SK-N-SH treated with all-trans-retinoic acid at 6 μM for 48 hours (cell line): ENCODE data around the gene UPK2.

ENCODE experiments used
- ATAC-seq: fragments of 200-7000 bp; cut with Tn5 transposase; 3 replicates; pipeline ENCODE4 v1.9.1; 2020; ENCODE audit warnings: mild to moderate bottlenecking, moderate library complexity
- BACH2 ChIP-seq: fragments of 250-450 bp; sonication (Bioruptor Pico); IDR thresholded peaks from 2 replicates; pipeline ENCODE4 v1.9.0; 2021; ENCODE audit warnings: mild to moderate bottlenecking, borderline replicate concordance
- CREB5 ChIP-seq: fragments of 250-450 bp; sonication (Bioruptor Pico); IDR thresholded peaks from 2 replicates; pipeline ENCODE4 v1.5.1; 2020; ENCODE audit warnings: low read depth, mild to moderate bottlenecking, moderate library complexity
- CSDC2 ChIP-seq: fragments of 250-450 bp; sonication (Bioruptor Pico); IDR thresholded peaks from 2 replicates; pipeline ENCODE4 v1.5.0; 2020; ENCODE audit warnings: mild to moderate bottlenecking, moderate library complexity
- CSRNP3 ChIP-seq: fragments of 250-450 bp; sonication (Bioruptor Pico); IDR thresholded peaks from 2 replicates; pipeline ENCODE4 v1.5.1; 2021; ENCODE audit warnings: mild to moderate bottlenecking, moderate library complexity
- GLIS3 ChIP-seq: fragments of 250-450 bp; sonication (Bioruptor Pico); IDR thresholded peaks from 2 replicates; pipeline ENCODE4 v1.5.0; 2020; ENCODE audit warnings: mild to moderate bottlenecking, moderate library complexity
- ISL1 ChIP-seq: fragments of 250-450 bp; sonication (Bioruptor Pico); IDR thresholded peaks from 2 replicates; pipeline ENCODE4 v2.1.2; 2022; ENCODE audit warnings: mild to moderate bottlenecking, moderate library complexity
- OSR1 ChIP-seq: fragments of 250-450 bp; sonication (Bioruptor Pico); IDR thresholded peaks from 2 replicates; pipeline ENCODE4 v1.8.0; 2022; ENCODE audit warnings: moderate library complexity, mild to moderate bottlenecking, inconsistent platforms
- PATZ1 ChIP-seq: fragments of 250-450 bp; sonication (Bioruptor Pico); IDR thresholded peaks from 2 replicates; pipeline ENCODE4 v1.8.0; 2020; ENCODE audit warnings: mild to moderate bottlenecking, moderate library complexity, borderline replicate concordance
- POU6F1 ChIP-seq: fragments of 250-450 bp; sonication (Bioruptor Pico); IDR thresholded peaks from 2 replicates; pipeline ENCODE4 v1.8.0; 2021; ENCODE audit warnings: low read depth, mild to moderate bottlenecking, moderate library complexity, borderline replicate concordance
- RARB ChIP-seq: fragments of 250-450 bp; sonication (Bioruptor Pico); IDR thresholded peaks from 2 replicates; pipeline ENCODE4 v1.8.0; 2021; ENCODE audit warnings: mild to moderate bottlenecking, moderate library complexity
- SNAI2 ChIP-seq: fragments of 250-450 bp; sonication (Bioruptor Pico); IDR thresholded peaks from 2 replicates; pipeline ENCODE4 v1.5.0; 2020; ENCODE audit warnings: mild to moderate bottlenecking, moderate library complexity
- TCF4 ChIP-seq: fragments of 250-450 bp; sonication (Bioruptor Pico); IDR thresholded peaks from 2 replicates; pipeline ENCODE4 v1.8.0; 2021; ENCODE audit warnings: mild to moderate bottlenecking, moderate library complexity, borderline replicate concordance
- TOX ChIP-seq: fragments of 250-450 bp; sonication (Bioruptor Pico); IDR thresholded peaks from 2 replicates; pipeline ENCODE4 v1.8.0; 2021; ENCODE audit warnings: mild to moderate bottlenecking, moderate library complexity, borderline replicate concordance
- TSHZ2 ChIP-seq: fragments of 250-450 bp; sonication (Bioruptor Pico); IDR thresholded peaks from 2 replicates; pipeline ENCODE4 v1.5.0; 2020; ENCODE audit warnings: mild to moderate bottlenecking, moderate library complexity
- ZFP3 ChIP-seq: fragments of 250-450 bp; sonication (Bioruptor Pico); IDR thresholded peaks from 2 replicates; pipeline ENCODE4 v1.5.0; 2020; ENCODE audit warnings: mild to moderate bottlenecking, moderate library complexity
- ZFP30 ChIP-seq: fragments of 450-650 bp; formaldehyde crosslinking; IDR thresholded peaks from 2 replicates; pipeline ENCODE4 v1.5.0; 2022; ENCODE audit warnings: mild to moderate bottlenecking, moderate library complexity
- ZNF565 ChIP-seq: fragments of 450-650 bp; formaldehyde crosslinking; conservative IDR thresholded peaks from 2 replicates; pipeline ENCODE4 v1.5.0; 2020; ENCODE audit warnings: low read depth, mild to moderate bottlenecking, moderate library complexity
- ZNF70 ChIP-seq: fragments of 450-650 bp; formaldehyde crosslinking; IDR thresholded peaks from 2 replicates; pipeline ENCODE4 v1.5.0; 2020; ENCODE audit warnings: mild to moderate bottlenecking, moderate library complexity

The UPK2 gene

GRCh38 chr11:118915941-118916841, 39.9 kb upstream of the UPK2 start (continued):
- TF ChIP-seq POU6F1 (CRISPR knock-in tag), result no peak
- no peak for TF ChIP-seq OSR1
- TF ChIP-seq ZNF70 (CRISPR knock-in tag), result no peak

GRCh38 chr11:118916842-118917388, 39.2 kb upstream of the UPK2 start:
- ATAC-seq, result no peak
- no peak for TF ChIP-seq POU6F1 (CRISPR knock-in tag)
- TF ChIP-seq ZNF565, result no peak
- no peak for TF ChIP-seq TCF4 (CRISPR knock-in tag)
- no peak for TF ChIP-seq ISL1 (CRISPR knock-in tag)
- no peak for TF ChIP-seq CSDC2 (CRISPR knock-in tag)
- no peak for TF ChIP-seq CREB5 (CRISPR knock-in tag)
- TF ChIP-seq PATZ1, result no peak
- no peak for TF ChIP-seq TOX (CRISPR knock-in tag)
- no peak for TF ChIP-seq TSHZ2
- no peak for TF ChIP-seq OSR1
- no peak for TF ChIP-seq ZFP3 (CRISPR knock-in tag)
- no peak for TF ChIP-seq ZFP30 (CRISPR knock-in tag)
- TF ChIP-seq GLIS3 (CRISPR knock-in tag), result no peak
- TF ChIP-seq RARB (CRISPR knock-in tag), result no peak
- TF ChIP-seq CSRNP3 (CRISPR knock-in tag), result no peak
- no peak for TF ChIP-seq SNAI2
- TF ChIP-seq BACH2 (CRISPR knock-in tag), result no peak
